Brain microvascular endothelial cell (primary cell): ENCODE measurements around the gene PRKCB.

Experiments used
- DNase-seq: peaks from one replicate; pipeline ENCODE4 v3.0.0-alpha.2; 2020
- H3K27ac ChIP-seq: fragments of 250-450 bp; sonication (Bioruptor Pico); 2 replicates; pipeline ENCODE4 v1.5.1; 2020; ENCODE audit warnings: mild to moderate bottlenecking, moderate library complexity
- H3K27me3 ChIP-seq: fragments of 250-450 bp; sonication (Bioruptor Pico); replicated peaks from 2 replicates; pipeline ENCODE4 v1.5.1; 2020; ENCODE audit warnings: mild to moderate bottlenecking
- H3K36me3 ChIP-seq: fragments of 250-450 bp; sonication (Bioruptor Pico); replicated peaks from 2 replicates; pipeline ENCODE4 v1.5.1; 2020; ENCODE audit warnings: mild to moderate bottlenecking
- H3K4me3 ChIP-seq: 2 replicates; pipeline ENCODE4 v1.5.1; 2011; ENCODE audit warnings: low read depth, mild to moderate bottlenecking, control low read depth, low read length, moderate library complexity
- CTCF ChIP-seq: IDR thresholded peaks from 2 replicates; pipeline ENCODE4 v1.5.1; 2011; ENCODE audit warnings: low read depth, mild to moderate bottlenecking, moderate library complexity, low read length, control low read depth, inconsistent platforms; ENCODE audit errors: missing control alignments
- in situ Hi-C: cut with HindIII; loops from 2 replicates; pipeline ENCODE4 v1.10.0; 2017; ENCODE audit warnings: low sequenced_read_pairs, low pct_ligation_motif_present

The PRKCB gene

GRCh38 chr16:23987443-23987842 lies 151.7 kb downstream of the PRKCB start:
- no peaks in the 10 kb centered on the region for H3K36me3 ChIP-seq
- H3K4me3 ChIP-seq = no peak overlapping the region
- no peaks in the 10 kb centered on the region for H3K27me3 ChIP-seq
- in situ Hi-C loops = no loop called here
- no peak for TF ChIP-seq CTCF
- DNase-seq = no peak
- H3K27ac ChIP-seq = no peak overlapping the region

- Histone ChIP-seq H3K4me3 (no peak overlapping the region), H3K27me3 (no peaks in the 10 kb centered on the region), H3K36me3 (no peaks in the 10 kb centered on the region), H3K27ac (no peak overlapping the region)
- in situ Hi-C loops = no loop called here
- no peak for TF ChIP-seq CTCF
- no peak for DNase-seq
Measured at GRCh38 chr16:23990507-23990906, 154.7 kb downstream of the PRKCB start.

- H3K36me3 ChIP-seq = no peaks in the 10 kb centered on the region
- DNase-seq = no peak
- no peak overlapping the region for H3K27ac ChIP-seq
- in situ Hi-C loops = no loop called here
- no peak for TF ChIP-seq CTCF
- no peak overlapping the region for H3K4me3 ChIP-seq
- H3K27me3 ChIP-seq = no peaks in the 10 kb centered on the region
Measured at GRCh38 chr16:23991066-23991465, 155.3 kb downstream of the PRKCB start.

- Histone ChIP-seq H3K27me3 (no peaks in the 10 kb centered on the region), H3K36me3 (no peaks in the 10 kb centered on the region), H3K27ac (no peak overlapping the region), H3K4me3 (no peak overlapping the region)
- in situ Hi-C loops = no loop called here
- no peak for TF ChIP-seq CTCF
- no peak for DNase-seq
Measured at GRCh38 chr16:23994615-23995014, 158.8 kb downstream of the PRKCB start.

- in situ Hi-C loops = no loop called here
Measured at GRCh38 chr16:23996258-23996955, 160.6 kb downstream of the PRKCB start.

More at GRCh38 chr16:23996258-23996955, 160.6 kb downstream of the PRKCB start:
- H3K36me3 ChIP-seq = no peaks in the 10 kb centered on the region
- DNase-seq = no peak
- H3K27ac ChIP-seq = no peak overlapping the region
- no peaks in the 10 kb centered on the region for H3K27me3 ChIP-seq
- TF ChIP-seq CTCF = no peak
- H3K4me3 ChIP-seq = no peak overlapping the region
